SHP77 (cell line): ENCODE data around the gene PDCD11.

Experiments used
- DNase-seq, 2 experiments: peaks; one replicate each; lab custom pipeline; 2025; lab: John Stamatoyannopoulos, UW

Gene PDCD11

DNA sequence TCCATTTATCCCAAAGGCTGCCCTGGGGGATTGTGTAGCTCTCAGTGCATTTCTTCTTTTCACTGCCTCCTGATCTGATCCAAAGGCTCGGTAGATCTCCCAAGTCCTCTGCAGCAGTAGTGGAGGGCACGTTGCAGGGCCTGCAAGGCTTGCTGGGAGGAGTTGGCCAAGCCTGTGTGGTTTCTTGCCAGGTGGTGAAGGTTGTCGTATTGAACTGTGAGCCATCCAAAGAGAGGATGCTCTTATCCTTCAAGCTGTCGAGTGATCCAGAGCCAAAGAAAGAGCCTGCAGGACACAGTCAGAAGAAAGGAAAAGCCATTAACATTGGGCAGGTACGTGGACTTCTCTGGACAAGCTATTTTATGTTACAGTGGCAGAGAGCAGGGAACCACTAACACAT lies 21.2 kb downstream of the PDCD11 start:
- no peak for DNase-seq

DNA sequence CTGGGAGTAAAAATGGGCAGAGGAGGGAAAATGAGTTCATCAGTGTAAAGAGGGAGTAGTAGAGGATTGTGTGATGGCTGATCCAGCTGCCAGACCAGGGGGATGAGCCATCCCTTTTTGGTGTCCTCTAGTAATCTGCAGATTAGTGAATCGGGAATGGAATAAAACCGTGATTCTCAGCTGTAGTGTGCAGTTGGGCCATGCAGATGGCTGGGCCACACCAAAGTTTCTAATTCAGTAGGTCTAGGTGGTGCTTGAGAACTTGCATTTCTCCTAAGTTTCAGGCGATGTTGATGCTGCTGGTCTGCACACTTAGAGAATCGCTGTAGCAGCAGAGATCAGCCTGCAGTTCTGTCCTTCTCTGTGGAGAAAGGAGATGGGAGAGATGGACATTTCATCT lies 22.7 kb downstream of the PDCD11 start:
- DNase-seq: no peak

GRCh38 chr10:103423748-103424147 lies 27.3 kb downstream of the PDCD11 start:
- no peak for DNase-seq

GRCh38 chr10:103427866-103428265 lies 31.4 kb downstream of the PDCD11 start:
- no peak for DNase-seq

GRCh38 chr10:103428989-103429643 lies 32.7 kb downstream of the PDCD11 start:
- no peak for DNase-seq

DNA sequence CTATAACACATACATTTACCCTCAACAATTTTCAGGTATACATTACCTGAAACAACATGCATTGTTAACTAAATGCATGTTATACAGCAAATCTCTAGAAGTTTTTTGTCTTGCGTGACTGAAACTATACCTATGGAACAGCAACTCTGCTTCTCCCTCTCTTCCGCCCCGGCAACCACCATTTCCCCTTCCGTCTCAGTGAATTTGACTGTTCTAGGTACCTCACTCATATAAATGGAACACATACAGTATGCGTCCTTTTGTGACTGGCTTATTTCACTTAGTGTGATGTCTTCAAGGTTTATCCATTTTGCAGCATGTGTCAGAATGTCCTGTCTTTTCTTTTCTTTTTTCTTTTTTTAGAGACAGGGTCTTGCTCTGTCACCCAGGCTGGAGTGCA lies 33.2 kb downstream of the PDCD11 start:
- DNase-seq: no peak

GRCh38 chr10:103431902-103432301 lies 35.5 kb downstream of the PDCD11 start:
- DNase-seq: no peak

- DNase-seq: no peak
Observed at GRCh38 chr10:103433858-103434257, 37.4 kb downstream of the PDCD11 start.

- DNase-seq: no peak
Observed at GRCh38 chr10:103439776-103440175, 43.4 kb downstream of the PDCD11 start.

DNA sequence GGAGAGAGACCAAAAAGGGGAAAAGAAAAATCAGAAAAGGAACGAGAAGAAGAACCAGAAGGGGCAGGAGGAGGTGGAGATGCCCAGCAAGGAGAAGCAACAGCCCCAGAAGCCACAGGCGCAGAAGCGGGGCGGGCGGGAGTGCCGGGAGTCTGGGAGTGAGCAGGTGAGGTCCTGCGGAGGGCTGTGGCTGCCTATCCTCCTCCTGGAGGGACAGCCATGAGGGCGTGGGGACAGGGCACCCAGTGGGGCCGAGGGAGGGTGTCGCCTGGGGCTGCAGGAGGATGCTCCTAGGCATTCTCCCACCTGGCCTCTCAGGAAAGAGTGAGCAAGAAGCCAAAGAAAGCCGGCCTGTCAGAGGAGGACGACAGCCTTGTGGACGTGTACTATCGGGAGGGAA lies 44.0 kb downstream of the PDCD11 start:
- DNase-seq: no peak

DNA sequence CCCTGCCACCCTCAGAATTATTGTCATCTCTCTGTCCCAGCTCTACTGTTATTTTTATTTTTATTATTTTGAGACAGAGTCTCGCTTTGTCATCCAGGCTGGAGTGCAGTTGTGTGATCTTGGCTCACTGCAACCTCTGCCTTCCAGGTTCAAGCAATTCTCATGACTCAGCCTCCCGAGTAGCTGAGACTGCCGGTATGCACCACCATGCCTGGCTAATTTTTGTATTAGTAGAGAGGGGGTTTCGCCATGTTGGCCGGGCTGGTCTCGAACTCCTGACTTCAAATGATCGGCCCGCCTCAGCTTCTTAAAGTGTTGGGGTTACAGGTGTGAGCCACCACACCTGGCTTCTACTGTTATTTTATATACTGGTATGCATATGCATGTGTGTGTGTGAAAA lies 44.8 kb downstream of the PDCD11 start:
- no peak for DNase-seq

DNA sequence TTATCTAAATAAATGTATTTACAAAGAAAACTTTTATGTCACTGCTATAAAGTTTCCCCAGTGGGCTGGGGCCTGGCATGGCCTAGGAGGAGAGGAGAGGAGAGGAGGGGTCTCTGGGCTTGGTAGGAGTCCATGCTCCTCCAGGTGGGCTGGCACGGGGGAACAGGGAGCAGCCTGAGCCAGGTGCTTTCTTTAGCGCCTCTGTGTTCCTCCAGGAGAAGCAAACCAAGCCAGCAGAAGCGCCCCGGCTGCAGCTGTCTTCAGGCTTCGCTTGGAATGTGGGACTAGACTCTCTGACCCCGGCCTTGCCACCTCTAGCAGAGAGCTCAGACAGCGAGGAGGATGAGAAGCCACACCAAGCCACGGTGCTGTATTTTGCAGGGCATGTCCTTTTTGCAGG lies 45.2 kb downstream of the PDCD11 start:
- DNase-seq: no peak

- DNase-seq: no peak
Observed at GRCh38 chr10:103442031-103442461, 45.6 kb downstream of the PDCD11 start.

DNA sequence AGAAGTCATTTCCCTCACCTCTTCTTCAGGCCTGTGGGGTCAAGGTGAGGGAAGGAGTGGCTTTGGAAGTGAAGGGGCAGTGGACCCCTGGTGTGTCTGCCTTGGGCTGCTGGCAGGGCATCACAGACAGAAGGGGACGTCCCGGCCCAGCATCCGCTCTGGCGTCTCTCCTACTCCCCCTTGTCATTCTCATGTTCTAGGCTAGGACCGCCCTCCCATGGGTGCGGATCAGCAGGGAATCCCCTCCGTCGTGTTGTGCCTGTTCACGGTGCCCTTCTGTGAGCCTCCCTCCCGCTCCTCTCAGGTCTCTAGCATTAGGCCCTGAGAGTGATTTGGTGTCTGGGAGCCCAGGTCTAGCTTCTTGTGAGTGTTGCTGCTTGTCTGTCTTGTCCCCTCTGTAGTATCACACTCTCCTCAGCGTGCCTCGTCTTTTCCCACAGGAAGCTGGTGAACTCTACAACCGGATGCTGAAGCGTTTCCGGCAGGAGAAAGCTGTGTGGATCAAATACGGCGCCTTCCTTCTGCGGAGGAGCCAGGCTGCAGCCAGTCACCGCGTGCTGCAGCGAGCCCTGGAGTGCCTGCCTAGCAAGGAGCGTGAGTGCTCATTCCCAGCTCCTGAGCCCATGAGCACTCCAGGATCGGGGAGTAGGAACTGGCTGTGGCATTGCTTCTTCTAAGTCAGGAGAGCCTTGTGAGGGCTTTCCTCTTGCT lies 47.2 kb downstream of the PDCD11 start:
- DNase-seq: no peak

DNA sequence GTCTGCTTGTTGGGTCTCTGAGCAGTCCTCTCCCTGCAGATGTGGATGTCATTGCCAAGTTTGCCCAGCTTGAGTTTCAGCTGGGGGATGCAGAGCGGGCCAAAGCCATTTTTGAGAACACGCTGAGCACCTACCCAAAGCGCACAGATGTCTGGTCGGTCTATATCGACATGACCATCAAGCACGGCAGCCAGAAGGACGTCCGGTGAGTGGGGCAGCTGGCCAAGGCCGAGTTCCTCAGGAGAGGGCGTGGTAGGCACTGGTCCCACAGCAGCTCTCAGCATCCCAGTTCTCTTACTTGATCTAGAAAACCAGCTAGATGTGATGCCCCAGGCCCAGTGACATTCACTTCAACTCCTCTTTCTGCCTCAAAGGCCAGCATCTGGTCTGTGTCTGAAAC lies 48.1 kb downstream of the PDCD11 start:
- DNase-seq: no peak

- no peak for DNase-seq
Observed at GRCh38 chr10:103445366-103445765, 48.9 kb downstream of the PDCD11 start.

- no peak for DNase-seq
Observed at GRCh38 chr10:103445767-103446567, 49.5 kb downstream of the PDCD11 start.

DNA sequence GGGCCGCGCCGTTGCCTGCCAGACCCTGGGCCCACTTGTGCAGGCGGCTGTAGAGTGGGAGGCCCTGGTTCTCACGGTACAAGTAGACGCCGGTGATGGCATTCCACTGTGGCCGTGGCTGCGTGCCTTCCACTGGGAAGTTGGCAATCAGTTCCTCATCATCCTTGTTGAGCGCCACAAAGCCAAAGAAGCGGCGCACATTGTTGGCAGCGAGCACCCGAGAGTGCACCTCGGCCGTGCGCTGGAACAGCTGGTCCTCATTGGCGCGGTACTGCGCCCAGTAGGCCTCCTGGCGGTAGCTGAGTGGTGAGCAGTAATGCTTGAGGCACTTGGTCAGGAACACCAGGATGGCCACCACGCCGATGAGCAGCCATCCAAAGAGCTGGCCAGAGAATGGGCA lies 50.8 kb downstream of the PDCD11 start:
- no peak for DNase-seq

- DNase-seq: no peak
Observed at GRCh38 chr10:103448746-103449145, 52.3 kb downstream of the PDCD11 start.

DNA sequence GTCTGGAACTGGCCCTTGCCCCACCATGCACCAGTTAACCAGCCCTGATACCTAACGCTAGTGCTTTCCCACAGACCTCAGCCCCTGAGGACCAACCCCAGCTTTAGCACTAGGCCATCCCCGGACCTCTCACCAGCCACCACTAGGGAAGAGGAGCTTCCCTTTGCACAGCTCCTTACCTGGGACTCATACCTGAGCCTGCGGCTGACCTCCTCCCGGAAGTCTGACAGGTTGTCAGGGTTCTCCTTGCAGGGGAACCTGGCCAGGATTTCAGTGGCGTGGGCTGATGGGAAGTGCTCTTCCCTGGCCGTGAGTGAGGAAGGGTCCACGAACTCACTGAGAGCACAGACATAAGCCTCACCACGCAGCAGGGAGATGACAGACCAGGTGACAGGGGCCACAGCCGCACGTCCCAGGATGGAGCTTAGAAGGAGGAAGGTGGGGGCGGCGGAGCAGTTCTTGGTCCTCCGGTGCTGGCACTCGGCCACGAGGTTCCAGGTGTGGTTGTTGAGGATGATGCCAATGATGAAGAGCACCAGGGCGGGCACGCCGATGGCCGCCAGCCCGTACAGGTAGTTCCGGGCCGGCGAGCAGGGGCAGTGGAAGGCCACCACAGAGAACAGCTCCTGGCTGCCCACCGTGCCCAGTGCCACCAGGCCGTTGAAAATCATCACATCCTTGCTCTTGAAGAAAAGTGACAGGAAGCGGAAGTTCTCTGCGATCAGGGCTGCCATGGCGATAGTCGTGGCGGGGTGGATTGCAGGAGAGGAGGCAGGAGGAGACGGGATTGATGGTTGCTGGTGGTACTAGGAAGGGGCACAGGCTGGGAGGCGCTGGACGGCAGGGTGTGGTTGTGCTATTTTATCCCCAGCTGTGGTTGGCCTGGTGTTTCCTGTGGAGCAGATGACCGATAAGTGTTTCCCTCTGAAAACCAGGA lies 53.0 kb downstream of the PDCD11 start:
- no peak for DNase-seq

- no peak for DNase-seq
Observed at GRCh38 chr10:103450201-103450695, 53.8 kb downstream of the PDCD11 start.
